Glutamatergic neuron (in vitro differentiated cells): Measurements from ENCODE around the gene SIL1. TPM values are rescaled to one million over a fixed set of nuclear protein-coding genes. Genes with fewer than 3 reads are reported as not detected.
A peak's percentile ranks its signal among the peaks of the same experiment; 100 is the strongest.

ENCODE experiments used
- DNase-seq: peaks from one replicate; pipeline ENCODE4 v3.0.0; 2022
- H3K27ac Mint-ChIP-seq: one replicate; pipeline ENCODE4 v1.8.0; 2020; ENCODE audit warnings: mild to moderate bottlenecking, mixed read lengths, inconsistent platforms; ENCODE audit not compliant: unreplicated experiment
- H3K27me3 Mint-ChIP-seq: one replicate; pipeline ENCODE4 v1.8.0; 2020; ENCODE audit warnings: mild to moderate bottlenecking, moderate library complexity, mixed read lengths, inconsistent platforms; ENCODE audit not compliant: unreplicated experiment
- H3K36me3 Mint-ChIP-seq: one replicate; pipeline ENCODE4 v1.8.0; 2020; ENCODE audit warnings: mild to moderate bottlenecking, mixed read lengths, inconsistent platforms; ENCODE audit not compliant: unreplicated experiment
- H3K4me1 Mint-ChIP-seq: one replicate; pipeline ENCODE4 v1.8.0; 2020; ENCODE audit warnings: mild to moderate bottlenecking, low read depth, mixed read lengths, inconsistent platforms; ENCODE audit not compliant: unreplicated experiment
- H3K4me3 Mint-ChIP-seq: one replicate; pipeline ENCODE4 v1.8.0; 2020; ENCODE audit warnings: mild to moderate bottlenecking, mixed read lengths, inconsistent platforms; ENCODE audit not compliant: unreplicated experiment
- H3K9me3 Mint-ChIP-seq: one replicate; pipeline ENCODE4 v1.8.0; 2020; ENCODE audit warnings: mild to moderate bottlenecking, moderate library complexity, mixed read lengths, inconsistent platforms; ENCODE audit not compliant: unreplicated experiment
- CTCF ChIP-seq: fragments of 200-600 bp; sonication (generic); IDR thresholded peaks from one replicate; pipeline ENCODE4 v1.5.0; 2021; ENCODE audit not compliant: partially characterized antibody, unreplicated experiment
- total RNA-seq: library from RNA; stranded (reverse); fragmentation: NEBNext Ultra II Directional; extraction: Animal tissue kit (Norgen Biotek cat#: 25700); gene quantifications from one replicate; pipeline ENCODE4 v1.2.1, GENCODE V29; 2021; ENCODE audit not compliant: unreplicated experiment

SIL1 gene
- total RNA-seq, 1 donor from 2014 or later, result 15.9 TPM

GRCh38 chr5:139092741-139093343 lies 105.3 kb downstream of the SIL1 start:
- Mint-ChIP-seq H3K4me3 (peak overlapping the region; percentile 71), H3K27me3 (peaks cover 2% of the 10 kb centered on the region), H3K36me3 (no peaks in the 10 kb centered on the region), H3K27ac (no peak overlapping the region), H3K4me1 (peaks cover 14% of the 10 kb centered on the region), H3K9me3 (no peaks in the 10 kb centered on the region)
- no peak for TF ChIP-seq CTCF
- DNase-seq, result no peak

GRCh38 chr5:139091439-139092156 lies 106.6 kb downstream of the SIL1 start:
- DNase-seq, result no peak
- no peak overlapping the region for H3K4me3 Mint-ChIP-seq
- peaks cover 2% of the 10 kb centered on the region for H3K27me3 Mint-ChIP-seq
- H3K27ac Mint-ChIP-seq, result no peak overlapping the region
- TF ChIP-seq CTCF, result no peak
- H3K9me3 Mint-ChIP-seq, result peaks cover 1% of the 10 kb centered on the region
- peaks cover 14% of the 10 kb centered on the region for H3K4me1 Mint-ChIP-seq
- H3K36me3 Mint-ChIP-seq, result no peaks in the 10 kb centered on the region

- H3K27ac Mint-ChIP-seq, result no peak overlapping the region
- H3K27me3 Mint-ChIP-seq, result peaks cover 3% of the 10 kb centered on the region
- no peaks in the 10 kb centered on the region for H3K36me3 Mint-ChIP-seq
- no peak for TF ChIP-seq CTCF
- peaks cover 14% of the 10 kb centered on the region for H3K4me1 Mint-ChIP-seq
- H3K9me3 Mint-ChIP-seq, result peaks cover 3% of the 10 kb centered on the region
- no peak for DNase-seq
- no peak overlapping the region for H3K4me3 Mint-ChIP-seq
These were observed 107.6 kb downstream of the SIL1 start for GRCh38 chr5:139090581-139090980.

- no peak overlapping the region for H3K27ac Mint-ChIP-seq
- H3K4me1 Mint-ChIP-seq, result peaks cover 5% of the 10 kb centered on the region
- DNase-seq, result no peak
- TF ChIP-seq CTCF, result no peak
- H3K27me3 Mint-ChIP-seq, result peaks cover 5% of the 10 kb centered on the region
- H3K36me3 Mint-ChIP-seq, result no peaks in the 10 kb centered on the region
- H3K9me3 Mint-ChIP-seq, result peaks cover 5% of the 10 kb centered on the region
- H3K4me3 Mint-ChIP-seq, result no peak overlapping the region
These were observed 110.1 kb downstream of the SIL1 start for GRCh38 chr5:139088024-139088423.

- H3K27me3 Mint-ChIP-seq, result peaks cover 5% of the 10 kb centered on the region
- H3K9me3 Mint-ChIP-seq, result peaks cover 5% of the 10 kb centered on the region
- H3K4me3 Mint-ChIP-seq, result no peak overlapping the region
- no peak for DNase-seq
- no peak for TF ChIP-seq CTCF
- H3K36me3 Mint-ChIP-seq, result peaks cover 4% of the 10 kb centered on the region
- no peak overlapping the region for H3K27ac Mint-ChIP-seq
- H3K4me1 Mint-ChIP-seq, result no peaks in the 10 kb centered on the region
These were observed 115.2 kb downstream of the SIL1 start for GRCh38 chr5:139082813-139083498.
